Tibial nerve (tissue), 4 donors: Measurements from ENCODE around the gene HCFC1. TPM values are rescaled to one million over a fixed set of nuclear protein-coding genes. Genes with fewer than 3 reads are reported as not detected.
"Not testable (repeated sequence)": the region's sequence is repeated elsewhere in the genome, so short reads cannot be mapped to it uniquely, and the experiment has no call there.

Experiments
- DNase-seq, 2 donors: peaks; one replicate each; pipeline ENCODE4 v3.0.0-alpha.2; 2019; ENCODE audit warnings: low spot score in 2 of 2
- H3K27ac ChIP-seq, 4 donors: fragments of 200-600 bp; sonication (generic) in 3 of 4; one replicate each; pipeline ENCODE4 v1.5.1; 2017 to 2019; ENCODE audit warnings: mild to moderate bottlenecking in 1 of 4
- H3K27me3 ChIP-seq, 2 donors: fragments of 200-600 bp; sonication (generic) in 1 of 2; one replicate each; pipeline versions ENCODE4 v1.5.1 to v1.6.0; 2017 to 2019
- H3K36me3 ChIP-seq, 3 donors: fragments of 200-600 bp; sonication (generic); one replicate each; pipeline ENCODE4 v1.5.1; 2018 to 2019
- H3K4me1 ChIP-seq, 4 donors: fragments of 200-600 bp; sonication (generic) in 3 of 4; one replicate each; pipeline ENCODE4 v1.5.1; 2017 to 2019
- H3K4me3 ChIP-seq, 4 donors: fragments of 200-600 bp; sonication (generic) in 3 of 4; one replicate each; pipeline ENCODE4 v1.5.1; 2017 to 2019; ENCODE audit warnings: mild to moderate bottlenecking in 1 of 4, moderate library complexity in 1 of 4
- H3K9me3 ChIP-seq, 4 donors: fragments of 200-600 bp; sonication (generic) in 3 of 4; one replicate each; pipeline ENCODE4 v1.5.1; 2017 to 2019
- CTCF ChIP-seq, 5 experiments: fragments of 200-600 bp in 3 of 5; fragments of 450-650 bp in 2 of 5; sonication (generic) in 3 of 5; IDR thresholded peaks; one replicate each; pipeline ENCODE4 v1.5.1; 2016 to 2019; ENCODE audit warnings: antibody characterized with exemption in 5 of 5, mild to moderate bottlenecking in 3 of 5, moderate library complexity in 2 of 5
- EP300 ChIP-seq, 2 donors: sonication (generic); formaldehyde crosslinking; IDR thresholded peaks; one replicate each; pipeline ENCODE4 v1.6.1; 2017; ENCODE audit warnings: antibody characterized with exemption in 2 of 2, mild to moderate bottlenecking in 1 of 2
- POLR2A ChIP-seq, 2 donors: fragments of 450-650 bp; IDR thresholded peaks; one replicate each; pipeline ENCODE4 v1.6.1; 2017; ENCODE audit warnings: antibody characterized with exemption in 2 of 2, mild to moderate bottlenecking in 2 of 2, moderate library complexity in 2 of 2
- WGBS, 2 donors: methylation state at CpG; one replicate each; pipeline ENCODE4 v1.1.5; 2018; 5-methylcytosine and 5-hydroxymethylcytosine counted together
- total RNA-seq, 4 donors: library from RNA; depleted of rRNA; stranded (reverse); fragments of >200 nt; gene quantifications; one replicate each; pipeline ENCODE4 v1.1.0, GENCODE V29; 2016

HCFC1 gene
- total RNA-seq, 4 donors from 2014 or later = 42.6 to 52.2 (median 48.9) TPM

- H3K36me3 ChIP-seq = no peaks in the 10 kb centered on the region
- 95% methylated on average over 6 to 8 of the region's 8 CpGs for WGBS, 2 donors
- H3K4me3 ChIP-seq = no peak overlapping the region
- peaks cover 0 to 4% (median 1%) of the 10 kb centered on the region in 4 donors for H3K4me1 ChIP-seq
- H3K9me3 ChIP-seq = no peaks in the 10 kb centered on the region
- DNase-seq = no peak
- TF ChIP-seq CTCF (IDR thresholded peaks at IDR 0.05) (no peak), EP300 (IDR thresholded peaks at IDR 0.05) (no peak), POLR2A (IDR thresholded peaks at IDR 0.05) (no peak)
- no peak overlapping the region for H3K27ac ChIP-seq
- no peaks in the 10 kb centered on the region for H3K27me3 ChIP-seq
Observed at GRCh38 chrX:153995504-153995903, 23.9 kb upstream of the HCFC1 start.

- H3K36me3 ChIP-seq, H3K4me3 ChIP-seq, H3K27ac ChIP-seq, DNase-seq, H3K4me1 ChIP-seq, H3K27me3 ChIP-seq, H3K9me3 ChIP-seq: not testable (repeated sequence)
- WGBS, 2 donors = 50 to 100% methylated on average over 1 to 4 of the region's 5 CpGs
Observed at GRCh38 chrX:153994398-153994797, 22.8 kb upstream of the HCFC1 start.

GRCh38 chrX:153993978-153994377 lies 22.4 kb upstream of the HCFC1 start:
- H3K27ac ChIP-seq = no peak overlapping the region
- 83 to 85% methylated on average over 10 of the region's 10 CpGs for WGBS, 2 donors
- DNase-seq = no peak

GRCh38 chrX:153993079-153993478 lies 21.5 kb upstream of the HCFC1 start:
- TF ChIP-seq POLR2A (IDR thresholded peaks at IDR 0.05) (no peak), EP300 (IDR thresholded peaks at IDR 0.05) (no peak), CTCF (IDR thresholded peaks at IDR 0.05) (no peak)
- DNase-seq = no peak
- no peak overlapping the region for H3K4me3 ChIP-seq
- no peaks in the 10 kb centered on the region for H3K4me1 ChIP-seq
- WGBS, 2 donors = 83 to 87% methylated on average over 11 to 12 of the region's 12 CpGs
- no peaks in the 10 kb centered on the region for H3K27me3 ChIP-seq
- H3K27ac ChIP-seq = no peak overlapping the region
- no peaks in the 10 kb centered on the region for H3K36me3 ChIP-seq
- H3K9me3 ChIP-seq = no peaks in the 10 kb centered on the region

More at GRCh38 chrX:153993978-153994377, 22.4 kb upstream of the HCFC1 start:
- TF ChIP-seq EP300 (IDR thresholded peaks at IDR 0.05) = no peak
- no peak for TF ChIP-seq POLR2A (IDR thresholded peaks at IDR 0.05)
- TF ChIP-seq CTCF (IDR thresholded peaks at IDR 0.05) = no peak
- H3K27me3 ChIP-seq = no peaks in the 10 kb centered on the region
- H3K4me1 ChIP-seq = no peaks in the 10 kb centered on the region
- H3K4me3 ChIP-seq = no peak overlapping the region
- H3K36me3 ChIP-seq = no peaks in the 10 kb centered on the region
- H3K9me3 ChIP-seq = no peaks in the 10 kb centered on the region

GRCh38 chrX:153992180-153992579 lies 20.6 kb upstream of the HCFC1 start:
- no peaks in the 10 kb centered on the region for H3K27me3 ChIP-seq
- no peak overlapping the region for H3K27ac ChIP-seq
- no peak for DNase-seq
- WGBS, 2 donors = 93 to 94% methylated on average over 8 of the region's 8 CpGs
- TF ChIP-seq POLR2A (IDR thresholded peaks at IDR 0.05) (no peak), EP300 (IDR thresholded peaks at IDR 0.05) (no peak), CTCF (IDR thresholded peaks at IDR 0.05) (no peak)
- H3K9me3 ChIP-seq = no peaks in the 10 kb centered on the region
- H3K36me3 ChIP-seq = no peaks in the 10 kb centered on the region
- H3K4me1 ChIP-seq = no peaks in the 10 kb centered on the region
- H3K4me3 ChIP-seq = no peak overlapping the region

- TF ChIP-seq CTCF (IDR thresholded peaks at IDR 0.05) (no peak), EP300 (IDR thresholded peaks at IDR 0.05) (no peak), POLR2A (IDR thresholded peaks at IDR 0.05) (no peak)
- 91 to 98% methylated on average over 3 of the region's 3 CpGs for WGBS, 2 donors
Observed at GRCh38 chrX:153991013-153991580, 19.5 kb upstream of the HCFC1 start.

More at GRCh38 chrX:153991013-153991580, 19.5 kb upstream of the HCFC1 start:
- no peaks in the 10 kb centered on the region for H3K9me3 ChIP-seq
- no peaks in the 10 kb centered on the region for H3K27me3 ChIP-seq
- H3K4me3 ChIP-seq = no peak overlapping the region
- no peaks in the 10 kb centered on the region for H3K36me3 ChIP-seq
- H3K27ac ChIP-seq = no peak overlapping the region
- no peak for DNase-seq
- H3K4me1 ChIP-seq = no peaks in the 10 kb centered on the region
